GM21723 (cell line): ENCODE measurements around the gene CLHC1.
"Not testable (repeated sequence)": the region's sequence is repeated elsewhere in the genome, so short reads cannot be mapped to it uniquely, and the experiment has no call there.

Experiments
- ATAC-seq: cut with Tn5 transposase; IDR thresholded peaks from one replicate; pipeline ENCODE4 v1.9.1; 2021; ENCODE audit warnings: mild to moderate bottlenecking, moderate library complexity; ENCODE audit not compliant: unreplicated experiment

The CLHC1 gene

GRCh38 chr2:55232084-55232862, at the start of gene CLHC1, which contains the start of gene RPS27A:
Gene CLHC1 (minus strand): TSS chr2:55232293. CDS start chr2:55222411, 9,882 bp downstream.
Gene RPS27A (plus strand): TSS chr2:55232688. CDS start chr2:55232825, 137 bp downstream.
- peak; percentile 93 for ATAC-seq

GRCh38 chr2:55280851-55281546, 48.9 kb upstream of the CLHC1 start:
- ATAC-seq = not testable (repeated sequence)

- ATAC-seq = not testable (repeated sequence)
Observed at GRCh38 chr2:55279859-55280424, 47.8 kb upstream of the CLHC1 start.

- ATAC-seq = not testable (repeated sequence)
Observed at GRCh38 chr2:55279214-55279835, 47.2 kb upstream of the CLHC1 start.

GRCh38 chr2:55277310-55277709, 45.2 kb upstream of the CLHC1 start:
- ATAC-seq = no peak

GRCh38 chr2:55274346-55274745, 42.3 kb upstream of the CLHC1 start:
- ATAC-seq = not testable (repeated sequence)

GRCh38 chr2:55269645-55269990, 37.5 kb upstream of the CLHC1 start:
- no peak for ATAC-seq

- peak; percentile 94 for ATAC-seq
Observed at GRCh38 chr2:55268907-55269644, 37.0 kb upstream of the CLHC1 start, which contains the start of gene MTIF2. Gene MTIF2 (minus strand): TSS chr2:55269231. CDS start chr2:55263858, 5,373 bp downstream.

- peak; percentile 1 for ATAC-seq
Observed at GRCh38 chr2:55268288-55268906, 36.3 kb upstream of the CLHC1 start.

GRCh38 chr2:55259586-55259985, 27.5 kb upstream of the CLHC1 start:
- not testable (repeated sequence) for ATAC-seq

- no peak for ATAC-seq
Observed at GRCh38 chr2:55252832-55253231, 20.7 kb upstream of the CLHC1 start.

- no peak for ATAC-seq
Observed at GRCh38 chr2:55247025-55247424, 14.9 kb upstream of the CLHC1 start.

GRCh38 chr2:55245411-55245810, 13.3 kb upstream of the CLHC1 start:
- ATAC-seq = no peak

- no peak for ATAC-seq
Observed at GRCh38 chr2:55242617-55243016, 10.5 kb upstream of the CLHC1 start.

GRCh38 chr2:55241582-55241981, 9.5 kb upstream of the CLHC1 start:
- not testable (repeated sequence) for ATAC-seq

GRCh38 chr2:55239656-55240222, 7.6 kb upstream of the CLHC1 start:
- ATAC-seq = no peak

GRCh38 chr2:55236992-55237543, 5.0 kb upstream of the CLHC1 start:
- no peak for ATAC-seq

GRCh38 chr2:55235724-55236538, 3.8 kb upstream of the CLHC1 start:
- ATAC-seq = no peak

- no peak for ATAC-seq
Observed at GRCh38 chr2:55233658-55233940, 1.5 kb upstream of the CLHC1 start.
